Testis (tissue), 2 donors: ENCODE measurements around the gene DAG1.

ENCODE experiments used
- POLR2A ChIP-seq: fragments of 450-650 bp; IDR thresholded peaks from one replicate; pipeline ENCODE4 v1.6.1; 2017; ENCODE audit warnings: antibody characterized with exemption, mild to moderate bottlenecking, moderate library complexity
- TF ChIP-seq, protein P1 (sequence below), 3 experiments: fragments of 450-650 bp in 2 of 3; fragments of 200-600 bp in 1 of 3; sonication (generic) in 1 of 3; IDR thresholded peaks; one replicate each; pipeline ENCODE4 v1.5.1; 2016 to 2019; ENCODE audit warnings: antibody characterized with exemption in 3 of 3, mild to moderate bottlenecking in 2 of 3, moderate library complexity in 1 of 3

DNA sequence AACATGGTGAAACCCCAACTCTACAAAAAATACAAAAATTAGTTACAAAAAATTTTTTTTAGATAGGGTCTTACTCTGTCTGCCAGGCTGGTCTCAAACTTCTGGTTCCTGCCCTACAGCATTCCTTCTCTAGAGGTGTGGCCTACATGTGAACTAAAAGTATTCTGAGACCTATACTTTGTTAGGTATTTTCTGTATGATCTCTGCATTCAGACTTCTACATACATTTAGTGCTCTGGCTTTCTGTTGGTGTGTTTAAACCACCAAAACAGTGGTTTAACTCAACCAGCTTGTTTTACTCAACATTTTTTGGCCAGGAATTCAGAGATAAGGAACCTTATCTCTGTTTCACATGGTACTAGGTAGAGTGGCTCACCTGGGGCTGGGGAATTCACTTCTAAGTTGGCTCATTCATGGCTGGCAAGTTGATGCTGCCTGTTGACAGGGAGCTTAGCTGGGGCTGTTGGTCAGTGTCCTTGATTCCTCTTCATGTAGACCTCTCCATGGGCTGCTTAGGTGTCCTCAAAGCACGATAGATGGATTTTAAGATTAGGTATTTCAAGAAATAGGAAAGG is 42.8 kb downstream of the DAG1 start:
- TF ChIP-seq, protein P1, sequence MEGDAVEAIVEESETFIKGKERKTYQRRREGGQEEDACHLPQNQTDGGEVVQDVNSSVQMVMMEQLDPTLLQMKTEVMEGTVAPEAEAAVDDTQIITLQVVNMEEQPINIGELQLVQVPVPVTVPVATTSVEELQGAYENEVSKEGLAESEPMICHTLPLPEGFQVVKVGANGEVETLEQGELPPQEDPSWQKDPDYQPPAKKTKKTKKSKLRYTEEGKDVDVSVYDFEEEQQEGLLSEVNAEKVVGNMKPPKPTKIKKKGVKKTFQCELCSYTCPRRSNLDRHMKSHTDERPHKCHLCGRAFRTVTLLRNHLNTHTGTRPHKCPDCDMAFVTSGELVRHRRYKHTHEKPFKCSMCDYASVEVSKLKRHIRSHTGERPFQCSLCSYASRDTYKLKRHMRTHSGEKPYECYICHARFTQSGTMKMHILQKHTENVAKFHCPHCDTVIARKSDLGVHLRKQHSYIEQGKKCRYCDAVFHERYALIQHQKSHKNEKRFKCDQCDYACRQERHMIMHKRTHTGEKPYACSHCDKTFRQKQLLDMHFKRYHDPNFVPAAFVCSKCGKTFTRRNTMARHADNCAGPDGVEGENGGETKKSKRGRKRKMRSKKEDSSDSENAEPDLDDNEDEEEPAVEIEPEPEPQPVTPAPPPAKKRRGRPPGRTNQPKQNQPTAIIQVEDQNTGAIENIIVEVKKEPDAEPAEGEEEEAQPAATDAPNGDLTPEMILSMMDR (IDR thresholded peaks at IDR 0.05) = no peak
- TF ChIP-seq POLR2A = no peak
